Ishikawa (cell line): ENCODE results near the gene FGD3.

Source experiments
- CEBPB ChIP-seq: IDR thresholded peaks from 2 replicates; pipeline ENCODE4 v1.6.1; 2012
- CREB1 ChIP-seq: IDR thresholded peaks from 2 replicates; pipeline ENCODE4 v1.6.1; 2012; ENCODE audit warnings: low read depth
- EGR1 ChIP-seq: IDR thresholded peaks from 2 replicates; pipeline ENCODE4 v1.6.1; 2012
- EP300 ChIP-seq: IDR thresholded peaks from 2 replicates; pipeline ENCODE4 v1.6.1; 2012; ENCODE audit warnings: borderline replicate concordance
- TAF1 ChIP-seq: IDR thresholded peaks from 2 replicates; pipeline ENCODE4 v1.6.1; 2012; ENCODE audit warnings: low read depth, mild to moderate bottlenecking
- TEAD4 ChIP-seq: IDR thresholded peaks from 2 replicates; pipeline ENCODE4 v1.6.1; 2012
- USF1 ChIP-seq: IDR thresholded peaks from 2 replicates; pipeline ENCODE4 v1.6.1; 2012
- YY1 ChIP-seq: IDR thresholded peaks from 2 replicates; pipeline ENCODE4 v1.6.1; 2012; ENCODE audit warnings: low read depth
- ZBTB7A ChIP-seq: IDR thresholded peaks from 2 replicates; pipeline ENCODE4 v1.6.1; 2012; ENCODE audit warnings: low read depth
- TF ChIP-seq, protein P1 (sequence below): IDR thresholded peaks from 2 replicates; pipeline ENCODE4 v1.6.1; 2012
- TF ChIP-seq, protein P2 (sequence below): IDR thresholded peaks from 2 replicates; pipeline ENCODE4 v1.6.1; 2012; ENCODE audit warnings: low read depth, mild to moderate bottlenecking

- TF ChIP-seq YY1 = no peak
- no peak for TF ChIP-seq ZBTB7A
- TF ChIP-seq, protein P1, sequence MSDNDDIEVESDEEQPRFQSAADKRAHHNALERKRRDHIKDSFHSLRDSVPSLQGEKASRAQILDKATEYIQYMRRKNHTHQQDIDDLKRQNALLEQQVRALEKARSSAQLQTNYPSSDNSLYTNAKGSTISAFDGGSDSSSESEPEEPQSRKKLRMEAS = no peak
- no peak for TF ChIP-seq CREB1
- no peak for TF ChIP-seq EGR1
- TF ChIP-seq TEAD4 = no peak
- TF ChIP-seq, protein P2, sequence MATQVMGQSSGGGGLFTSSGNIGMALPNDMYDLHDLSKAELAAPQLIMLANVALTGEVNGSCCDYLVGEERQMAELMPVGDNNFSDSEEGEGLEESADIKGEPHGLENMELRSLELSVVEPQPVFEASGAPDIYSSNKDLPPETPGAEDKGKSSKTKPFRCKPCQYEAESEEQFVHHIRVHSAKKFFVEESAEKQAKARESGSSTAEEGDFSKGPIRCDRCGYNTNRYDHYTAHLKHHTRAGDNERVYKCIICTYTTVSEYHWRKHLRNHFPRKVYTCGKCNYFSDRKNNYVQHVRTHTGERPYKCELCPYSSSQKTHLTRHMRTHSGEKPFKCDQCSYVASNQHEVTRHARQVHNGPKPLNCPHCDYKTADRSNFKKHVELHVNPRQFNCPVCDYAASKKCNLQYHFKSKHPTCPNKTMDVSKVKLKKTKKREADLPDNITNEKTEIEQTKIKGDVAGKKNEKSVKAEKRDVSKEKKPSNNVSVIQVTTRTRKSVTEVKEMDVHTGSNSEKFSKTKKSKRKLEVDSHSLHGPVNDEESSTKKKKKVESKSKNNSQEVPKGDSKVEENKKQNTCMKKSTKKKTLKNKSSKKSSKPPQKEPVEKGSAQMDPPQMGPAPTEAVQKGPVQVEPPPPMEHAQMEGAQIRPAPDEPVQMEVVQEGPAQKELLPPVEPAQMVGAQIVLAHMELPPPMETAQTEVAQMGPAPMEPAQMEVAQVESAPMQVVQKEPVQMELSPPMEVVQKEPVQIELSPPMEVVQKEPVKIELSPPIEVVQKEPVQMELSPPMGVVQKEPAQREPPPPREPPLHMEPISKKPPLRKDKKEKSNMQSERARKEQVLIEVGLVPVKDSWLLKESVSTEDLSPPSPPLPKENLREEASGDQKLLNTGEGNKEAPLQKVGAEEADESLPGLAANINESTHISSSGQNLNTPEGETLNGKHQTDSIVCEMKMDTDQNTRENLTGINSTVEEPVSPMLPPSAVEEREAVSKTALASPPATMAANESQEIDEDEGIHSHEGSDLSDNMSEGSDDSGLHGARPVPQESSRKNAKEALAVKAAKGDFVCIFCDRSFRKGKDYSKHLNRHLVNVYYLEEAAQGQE = no peak
- TF ChIP-seq TAF1 = no peak
- no peak for TF ChIP-seq USF1
- TF ChIP-seq CEBPB = no peak
- TF ChIP-seq EP300 = no peak
These were observed 77.8 kb downstream of the FGD3 start for GRCh38 chr9:93024986-93025630.
